GM18526 (cell line): ENCODE results near the gene AGRN.

ENCODE experiments used
- POLR2A ChIP-seq: IDR thresholded peaks from 3 replicates; pipeline ENCODE4 v1.6.1; 2011; ENCODE audit not compliant: insufficient read length; ENCODE audit errors: extremely low read depth

The AGRN gene

DNA sequence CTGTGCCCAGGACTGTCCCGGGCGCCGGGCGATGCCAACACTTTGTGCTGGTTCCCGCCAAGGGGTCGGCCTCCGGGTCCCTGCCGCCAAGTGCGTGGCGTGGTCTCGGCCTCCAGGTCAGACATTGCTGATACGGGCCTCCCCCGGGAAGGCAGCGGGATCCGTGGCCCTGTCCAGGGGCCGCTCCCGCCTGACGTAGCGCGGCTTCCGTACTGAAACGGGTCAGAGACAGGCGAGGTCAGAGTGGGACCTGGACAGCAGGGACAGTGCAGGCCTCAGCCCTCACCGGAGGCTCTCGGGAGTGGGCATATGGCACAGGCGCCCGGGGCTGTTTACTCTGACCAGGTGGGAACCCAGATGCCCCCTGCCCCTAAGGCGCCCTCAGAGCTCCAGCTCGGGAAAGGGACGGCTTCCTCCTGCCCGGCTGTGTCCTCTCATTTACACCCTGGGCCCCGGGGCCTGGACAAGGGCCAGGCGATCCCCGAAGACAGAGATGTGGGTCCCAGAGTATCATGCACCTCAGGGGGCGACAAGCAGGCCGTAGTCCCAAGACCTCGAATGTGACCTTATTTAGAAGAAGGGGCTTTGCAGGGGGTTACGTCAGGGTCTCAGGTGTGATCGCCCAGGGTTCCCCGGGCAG lies 63.0 kb downstream of the AGRN start:
- TF ChIP-seq POLR2A: no peak

DNA sequence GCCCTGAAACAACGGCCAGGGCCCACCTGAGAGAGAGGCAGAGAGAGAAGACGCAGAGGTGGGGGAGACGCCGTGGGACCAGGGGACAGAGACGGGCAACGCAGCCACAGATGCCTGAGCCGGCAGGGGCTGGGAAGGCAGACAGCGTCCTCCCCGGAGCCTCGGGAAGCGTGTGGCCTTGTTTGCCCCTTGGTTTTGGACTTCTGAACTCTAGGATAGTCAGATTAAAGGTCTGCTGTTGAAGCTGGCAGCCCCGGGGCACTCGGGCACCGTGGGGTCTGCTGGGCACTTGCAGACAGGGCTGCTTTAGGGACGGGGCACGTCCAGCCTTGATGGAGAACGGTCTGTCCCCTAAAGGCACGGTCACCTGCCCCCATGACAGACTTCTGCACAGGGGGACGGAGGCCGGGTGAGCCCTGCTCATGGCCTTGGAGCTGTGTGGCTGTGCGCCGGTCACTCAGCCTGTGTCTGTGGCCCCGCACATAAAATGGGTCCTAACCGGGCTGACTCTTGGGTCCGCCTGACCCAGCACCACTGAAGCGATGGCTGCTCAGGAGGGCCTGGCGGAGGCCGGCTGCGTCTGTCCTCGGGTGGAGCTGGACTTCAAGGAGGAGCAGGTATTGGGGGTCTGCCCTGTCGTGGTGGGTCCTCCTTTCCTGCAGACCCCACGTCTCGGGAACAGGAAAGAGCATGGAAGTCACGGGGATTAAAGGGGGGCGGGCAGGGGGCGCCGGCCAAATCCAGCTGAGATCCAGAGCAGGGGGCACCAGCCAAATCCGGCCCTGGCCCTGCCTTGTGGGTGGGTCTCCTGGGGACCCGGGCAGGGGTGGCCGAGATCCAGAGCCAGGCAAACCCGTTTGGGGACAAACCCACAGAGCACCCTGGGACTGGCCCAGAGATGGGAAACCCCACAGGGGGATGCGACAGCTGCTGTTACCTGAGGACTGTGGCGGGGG lies 63.8 kb downstream of the AGRN start:
- TF ChIP-seq POLR2A: no peak

DNA sequence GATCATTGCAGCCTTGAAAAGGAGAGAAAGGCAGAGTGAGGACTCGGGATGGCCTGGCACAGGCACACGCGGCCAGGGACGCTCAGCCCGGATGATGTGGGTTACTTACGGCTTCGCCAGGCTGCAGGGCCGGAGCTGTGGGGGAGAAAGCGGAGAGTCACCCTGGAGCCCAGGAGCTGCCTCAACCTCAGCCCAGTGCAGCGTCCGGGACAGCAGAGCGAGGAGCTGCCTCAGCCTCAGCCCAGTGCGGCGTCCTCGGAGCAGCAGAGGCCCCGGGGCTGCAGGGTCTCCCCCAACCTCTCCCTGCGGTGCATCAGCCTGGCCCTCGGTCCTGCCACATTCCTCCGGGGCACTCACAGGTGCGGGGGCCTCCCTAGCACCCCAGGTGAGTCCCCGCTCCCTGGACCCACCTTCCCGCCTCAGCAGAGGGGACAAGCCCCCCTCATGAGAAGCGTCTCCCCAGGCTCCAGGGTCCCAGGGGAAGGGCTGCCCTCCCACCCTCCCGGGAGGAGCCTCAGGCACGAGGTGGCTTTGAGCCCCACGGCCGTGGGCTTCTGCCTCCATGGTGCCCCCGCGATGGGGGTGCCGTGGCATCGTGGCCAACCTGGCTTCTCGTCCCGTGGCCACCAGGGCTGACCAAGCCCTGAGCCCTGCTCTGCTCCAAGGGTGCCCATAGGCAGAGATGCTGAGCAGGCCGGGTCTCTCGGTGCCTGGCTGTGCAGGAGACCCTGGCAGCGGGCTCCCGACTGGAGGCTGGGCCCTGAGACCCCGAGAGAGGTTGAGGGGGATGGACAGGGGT lies 64.7 kb downstream of the AGRN start:
- no peak for TF ChIP-seq POLR2A

DNA sequence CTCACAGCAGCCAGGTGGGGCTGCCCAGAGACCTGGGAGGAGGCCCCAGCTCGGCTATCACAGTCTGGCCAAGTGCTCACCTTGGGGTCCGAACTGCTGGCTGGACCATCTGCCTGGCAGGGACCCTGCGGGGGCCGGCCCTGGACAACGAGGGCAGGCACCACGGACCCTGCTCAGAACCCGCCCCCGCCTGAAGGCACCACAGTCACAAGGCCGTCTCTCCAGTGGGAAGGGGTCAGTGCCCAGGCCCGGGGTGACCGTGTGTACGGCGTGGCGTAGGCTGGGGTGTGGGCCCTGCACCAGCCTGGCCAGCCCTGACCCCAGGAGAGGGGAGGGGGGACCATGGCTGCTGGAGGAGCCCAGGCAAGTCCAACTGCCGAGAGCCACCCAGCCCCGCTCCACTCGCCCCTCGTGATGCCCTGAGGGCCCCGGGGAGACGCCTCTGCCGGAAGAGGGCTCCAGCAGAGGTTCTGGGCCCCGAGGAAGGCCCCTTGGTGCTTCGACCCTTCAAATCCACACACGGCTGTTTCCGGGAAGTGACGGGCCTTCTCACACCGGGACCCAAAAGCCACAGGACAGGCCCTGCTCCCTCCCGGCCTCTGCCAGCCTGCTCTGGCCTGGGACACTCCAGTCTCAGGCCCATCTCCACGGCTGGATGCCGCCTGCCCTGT lies 65.4 kb downstream of the AGRN start:
- TF ChIP-seq POLR2A: no peak

DNA sequence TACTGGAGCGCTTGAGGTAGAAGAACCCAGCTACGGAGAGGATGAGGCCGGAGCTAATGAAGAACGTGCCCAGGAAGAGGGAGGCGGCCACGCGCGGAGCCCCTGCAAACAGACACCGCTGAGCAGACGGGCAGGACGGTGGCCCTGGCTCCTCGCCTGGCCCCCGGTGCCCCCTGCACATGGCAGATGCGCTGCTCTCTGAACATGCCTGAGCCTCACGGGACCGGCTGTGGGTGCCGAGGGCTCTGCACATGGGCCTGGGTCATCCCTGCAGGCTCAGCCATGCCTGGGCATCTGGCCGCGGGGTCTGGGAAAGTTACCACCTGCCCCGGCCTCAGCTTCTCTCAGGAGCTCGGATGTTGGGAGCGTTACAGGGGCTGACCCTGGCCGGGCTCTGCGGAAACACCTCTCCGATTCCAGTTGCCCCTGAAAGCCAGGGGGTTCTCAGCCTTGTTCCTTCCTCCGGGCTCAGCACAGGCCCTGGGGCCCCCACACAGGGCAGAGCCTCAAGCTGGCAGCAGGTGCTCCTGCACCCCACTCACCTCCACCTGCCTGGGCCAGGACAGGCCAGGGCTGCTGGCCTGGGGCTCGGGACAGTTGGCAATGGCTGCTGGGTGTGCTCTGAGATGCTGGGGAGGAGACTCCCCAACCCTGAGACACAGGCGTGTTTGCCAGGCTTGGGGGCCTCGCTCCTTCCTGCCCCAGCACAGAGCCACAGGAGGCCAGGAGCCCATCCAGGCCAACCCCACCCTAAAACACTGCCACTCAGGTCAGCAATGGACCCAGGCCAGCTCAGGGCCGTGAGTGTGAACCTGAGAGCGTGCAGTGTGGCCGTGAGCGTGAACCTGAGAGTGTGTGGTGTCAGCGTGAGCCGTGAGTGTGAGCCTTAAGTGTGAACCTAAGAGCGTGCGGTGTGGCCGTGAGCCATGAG lies 66.3 kb downstream of the AGRN start:
- no peak for TF ChIP-seq POLR2A

DNA sequence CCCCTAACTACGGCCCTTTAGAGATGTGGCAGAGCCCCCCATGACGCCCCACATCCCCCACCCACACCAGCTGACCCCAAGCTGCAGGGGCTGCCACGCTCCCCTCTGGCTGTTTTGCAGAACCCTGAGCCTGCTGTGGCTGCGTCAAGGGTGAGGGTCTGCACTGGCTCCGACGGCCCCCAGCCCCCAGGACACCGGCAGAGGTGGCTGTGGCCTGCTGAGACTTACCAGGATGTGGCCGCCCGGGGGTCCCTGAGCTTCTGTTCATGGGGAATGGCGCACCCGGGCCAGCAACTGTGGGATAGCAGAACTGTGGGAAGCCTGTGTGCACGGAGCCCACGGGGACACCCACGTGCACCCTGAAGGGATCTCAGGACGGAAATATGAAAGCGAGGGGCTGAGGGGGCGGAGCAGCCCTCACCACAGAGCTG lies 67.0 kb downstream of the AGRN start:
- no peak for TF ChIP-seq POLR2A

DNA sequence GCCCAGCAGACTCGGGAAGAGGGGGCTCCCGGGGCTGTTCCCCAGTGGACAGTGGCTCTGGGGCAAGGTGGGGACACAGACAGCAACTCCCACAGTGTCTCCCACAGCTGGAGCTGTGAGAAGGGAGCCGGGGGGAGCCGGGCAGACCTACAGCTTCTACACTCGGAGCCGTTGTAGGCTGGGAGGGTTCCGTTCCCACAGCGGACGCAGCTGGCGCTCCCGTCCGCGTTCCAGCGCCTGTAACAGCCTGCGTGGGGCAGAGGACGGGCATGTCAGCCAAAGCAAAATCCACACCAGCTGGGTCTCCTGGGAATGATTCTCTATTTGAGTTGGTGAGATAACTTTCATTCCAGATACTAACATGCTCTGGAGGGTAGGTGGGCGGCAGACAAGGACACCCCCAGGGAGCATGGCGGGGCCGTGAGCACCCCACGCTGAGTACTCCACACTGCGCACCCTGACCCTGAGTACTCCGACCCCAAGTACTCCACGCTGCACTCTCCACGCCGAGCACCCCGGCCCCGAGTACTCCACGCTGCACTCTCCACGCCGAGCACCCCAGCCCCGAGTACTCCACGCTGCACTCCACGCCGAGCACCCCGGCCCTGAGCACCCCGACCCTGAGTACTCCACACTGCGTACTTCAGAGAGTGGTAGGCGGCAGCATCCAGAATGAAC lies 67.6 kb downstream of the AGRN start:
- TF ChIP-seq POLR2A: no peak

DNA sequence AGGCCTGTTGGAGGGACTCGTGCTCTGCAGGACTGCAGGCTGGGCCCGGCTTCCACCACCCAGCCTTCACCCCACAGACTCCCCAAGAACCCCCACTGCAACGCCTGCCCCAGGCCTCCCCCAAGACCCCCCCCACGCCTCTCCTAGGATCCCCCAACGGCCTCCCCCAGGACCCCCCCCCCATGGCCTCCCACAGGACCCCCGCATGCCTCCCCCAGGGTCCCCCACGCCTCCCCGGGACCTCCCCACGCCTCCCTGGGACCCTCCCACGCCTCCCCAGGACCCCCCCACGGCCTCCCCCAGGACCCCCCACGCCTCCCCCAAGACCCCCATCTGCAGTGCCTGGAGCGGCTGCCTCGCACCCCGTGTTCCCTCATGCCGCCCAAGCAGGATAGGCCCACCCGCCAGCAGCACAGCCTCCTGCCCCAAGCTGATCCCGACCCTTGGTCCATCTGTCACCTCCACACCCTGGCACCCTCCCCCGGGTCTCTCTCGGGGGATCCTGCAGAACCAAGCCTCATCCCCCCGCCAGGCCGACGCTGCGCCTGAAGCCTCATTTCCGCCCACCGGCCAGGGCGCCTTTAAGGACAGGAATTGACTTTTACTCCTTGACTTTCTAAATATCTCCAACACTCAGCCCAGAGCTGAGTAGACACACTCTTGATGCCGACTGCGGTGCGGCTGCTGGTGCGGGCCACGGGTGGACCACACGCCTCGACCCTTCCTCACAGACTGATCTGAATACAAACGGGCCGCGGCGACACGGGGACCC lies 68.3 kb downstream of the AGRN start:
- no peak for TF ChIP-seq POLR2A

DNA sequence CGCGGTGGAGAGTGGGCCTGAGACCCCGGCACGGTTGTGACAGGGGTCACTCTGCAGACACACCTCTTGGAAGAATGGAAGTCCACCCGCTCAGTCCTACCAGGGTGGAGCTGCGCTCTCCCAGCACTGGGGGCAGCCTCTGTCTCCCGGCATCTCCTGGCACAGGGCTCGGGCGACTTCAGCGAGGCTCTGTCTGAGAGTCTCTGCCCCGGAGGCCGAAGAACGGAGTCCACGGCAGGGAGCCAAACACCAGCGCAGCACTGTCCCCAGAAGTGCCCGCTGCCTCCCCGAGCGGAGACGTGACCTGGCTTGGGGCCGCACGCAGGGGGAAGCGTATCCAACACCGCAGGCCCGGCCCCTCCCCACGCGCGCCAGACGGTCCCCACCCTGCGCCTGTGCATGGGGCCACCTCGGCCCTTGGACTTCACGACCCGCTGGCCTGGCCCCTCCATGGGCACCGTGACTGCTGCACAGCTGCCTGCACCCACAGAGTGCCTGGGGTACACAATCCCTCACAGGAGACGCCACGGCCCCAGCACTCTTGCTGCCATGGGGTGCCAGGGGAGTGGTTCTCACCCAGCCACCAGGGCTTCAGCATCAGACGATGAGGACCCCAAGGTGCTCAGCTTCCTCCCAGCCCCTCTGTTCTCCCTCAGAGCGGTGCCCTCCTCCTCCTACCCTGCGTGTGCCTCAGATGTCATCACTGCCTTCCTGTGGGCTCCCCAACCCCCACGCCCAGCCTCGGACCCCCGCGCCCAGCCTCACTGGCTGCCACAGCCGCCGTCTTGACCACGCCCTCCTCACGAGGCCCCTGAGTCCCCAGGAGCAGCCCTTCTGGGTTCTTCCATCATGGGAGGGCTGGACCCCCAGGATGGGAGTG lies 69.1 kb downstream of the AGRN start:
- TF ChIP-seq POLR2A: no peak

DNA sequence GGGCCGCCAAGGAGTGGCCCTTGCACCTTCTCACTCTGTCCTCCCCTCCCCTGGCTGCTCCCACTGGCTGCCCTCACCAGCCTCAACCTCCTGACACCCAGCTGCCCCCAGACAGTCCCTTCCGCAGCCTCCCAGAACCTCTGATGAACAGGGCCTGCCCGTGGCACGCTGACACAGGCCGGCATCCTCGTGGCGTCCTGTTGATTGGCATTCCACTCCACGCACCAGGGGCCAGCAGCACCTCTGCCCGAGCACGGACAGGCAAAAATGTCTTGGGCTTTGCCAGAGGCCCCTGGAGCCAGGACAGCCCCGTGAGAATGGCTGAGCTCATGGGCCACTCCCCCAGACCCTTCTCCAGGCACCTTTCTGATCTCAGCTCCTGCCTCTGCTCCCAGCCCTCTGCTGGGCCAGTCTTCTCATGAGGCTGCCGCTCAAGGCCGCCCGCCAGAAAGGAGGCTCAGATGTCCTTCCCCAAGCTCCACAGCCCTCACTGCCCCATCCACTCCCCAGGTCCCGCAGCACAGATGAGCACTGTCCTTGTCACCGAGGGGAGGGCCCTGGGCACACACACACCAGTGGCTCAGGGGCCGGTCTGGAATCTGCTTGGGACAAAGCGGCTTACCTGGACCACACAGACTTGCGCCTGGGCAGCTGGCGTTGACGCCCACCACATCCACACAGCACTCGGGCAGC lies 70.0 kb downstream of the AGRN start:
- TF ChIP-seq POLR2A: no peak

DNA sequence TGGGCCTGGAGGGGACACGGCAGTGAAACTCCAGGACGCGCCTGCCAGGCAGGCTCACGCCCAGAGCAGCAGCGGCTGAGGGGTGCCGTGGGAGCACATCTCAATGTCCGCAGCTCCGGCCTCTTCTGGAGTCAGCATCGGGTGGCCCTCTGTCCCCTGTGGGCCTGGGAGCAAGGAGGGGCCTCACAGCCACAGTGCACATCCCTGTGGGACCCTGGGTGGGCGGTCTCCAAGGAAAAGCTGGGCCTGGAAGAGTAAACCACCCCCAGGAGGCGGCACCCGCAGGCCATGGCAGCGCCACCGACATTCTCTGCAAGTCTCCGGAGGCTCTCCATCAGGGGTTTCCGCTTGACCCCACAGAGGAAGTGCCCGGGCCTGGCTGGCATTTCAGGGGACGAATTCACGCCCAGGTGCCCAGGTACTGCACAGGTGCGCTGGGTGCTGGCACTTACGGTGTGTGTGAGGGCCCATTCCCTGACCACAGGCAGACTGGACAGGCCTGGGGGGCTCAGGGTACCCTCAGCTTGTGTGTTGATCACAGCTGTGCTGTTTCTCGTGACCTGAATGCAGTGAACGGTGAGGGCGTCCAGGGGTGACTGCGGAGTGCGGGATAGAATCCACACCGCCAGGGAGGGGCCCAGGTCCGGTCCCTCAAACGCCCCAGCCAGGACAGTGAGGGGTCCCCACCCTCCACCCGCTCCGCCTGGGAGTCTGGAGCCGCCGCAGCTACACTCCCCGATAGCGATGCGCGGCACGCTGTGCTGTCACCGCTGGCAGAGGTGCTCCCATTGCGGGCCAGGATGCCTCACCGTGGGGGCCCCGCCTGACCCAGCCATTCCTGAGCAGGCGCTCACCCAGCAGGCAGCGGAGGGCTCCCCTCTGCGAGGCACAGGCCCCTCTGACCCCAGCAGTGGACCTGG lies 70.8 kb downstream of the AGRN start:
- no peak for TF ChIP-seq POLR2A
